Inflammatory macrophage treated with lipopolysaccharide for 4 hours (primary cell): ENCODE data around the gene HLF.

ENCODE experiments used
- DNase-seq: peaks from one replicate; pipeline ENCODE4 v3.0.0-alpha.2; 2020

Gene HLF

DNA sequence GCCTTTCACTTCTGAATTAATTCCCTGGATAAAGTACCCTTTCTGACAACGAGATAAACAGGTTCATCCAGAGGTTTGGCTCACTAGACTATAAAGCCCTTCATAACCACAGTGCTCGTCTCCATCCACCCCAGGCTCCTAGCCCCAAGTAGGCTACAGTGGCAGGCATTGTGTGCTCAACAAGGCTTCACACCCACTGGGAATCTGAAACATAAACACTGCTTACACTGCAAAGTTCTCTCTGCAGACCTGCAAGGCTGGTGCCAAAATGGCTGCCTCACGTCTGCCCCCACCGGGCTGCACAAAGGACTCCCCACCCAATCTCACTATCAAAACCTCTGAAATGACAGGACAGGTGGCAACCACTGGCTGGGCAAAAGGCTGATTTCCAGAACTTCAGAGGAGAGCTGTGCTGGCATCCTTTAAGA, 5.1 kb upstream of the HLF start:
- no peak for DNase-seq

GRCh38 chr17:55261311-55261710, 3.4 kb upstream of the HLF start:
- no peak for DNase-seq

DNA sequence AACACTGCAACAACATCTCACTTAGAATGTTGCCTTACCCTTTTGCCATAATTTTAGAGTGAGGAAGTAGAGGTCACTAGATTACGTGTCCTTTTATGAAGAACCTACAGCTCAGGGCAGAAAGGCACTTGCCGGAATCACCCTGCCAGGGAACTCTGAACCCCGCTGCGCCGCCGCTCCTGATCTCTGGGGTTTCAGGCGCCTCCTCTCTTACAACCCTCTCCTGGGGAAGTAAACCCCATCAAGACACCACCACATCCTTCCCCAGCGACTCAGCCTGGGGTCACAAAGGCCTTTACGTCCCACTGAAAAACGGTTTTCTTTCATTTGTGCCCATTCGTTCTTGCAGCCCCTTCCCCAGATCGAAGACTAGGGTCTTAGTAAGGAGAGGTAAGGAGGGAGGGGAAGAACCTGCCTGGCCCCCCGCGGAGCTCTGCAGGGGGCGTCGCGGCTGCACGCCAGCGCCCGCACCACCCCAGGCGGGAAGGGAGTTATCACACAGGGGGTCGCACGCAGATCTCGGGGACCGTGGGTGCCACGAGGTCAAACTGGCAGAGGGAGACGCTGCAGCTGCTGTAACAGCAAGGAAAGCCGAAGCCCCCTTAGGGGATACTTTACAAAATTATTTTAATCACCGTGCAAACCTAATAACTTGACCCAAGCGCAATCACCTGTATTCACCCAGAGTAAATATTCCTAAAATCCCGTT, 1.0 kb upstream of the HLF start:
- DNase-seq = no peak

GRCh38 chr17:55264278-55264644, 499 bp upstream of the HLF start:
- DNase-seq = no peak

DNA sequence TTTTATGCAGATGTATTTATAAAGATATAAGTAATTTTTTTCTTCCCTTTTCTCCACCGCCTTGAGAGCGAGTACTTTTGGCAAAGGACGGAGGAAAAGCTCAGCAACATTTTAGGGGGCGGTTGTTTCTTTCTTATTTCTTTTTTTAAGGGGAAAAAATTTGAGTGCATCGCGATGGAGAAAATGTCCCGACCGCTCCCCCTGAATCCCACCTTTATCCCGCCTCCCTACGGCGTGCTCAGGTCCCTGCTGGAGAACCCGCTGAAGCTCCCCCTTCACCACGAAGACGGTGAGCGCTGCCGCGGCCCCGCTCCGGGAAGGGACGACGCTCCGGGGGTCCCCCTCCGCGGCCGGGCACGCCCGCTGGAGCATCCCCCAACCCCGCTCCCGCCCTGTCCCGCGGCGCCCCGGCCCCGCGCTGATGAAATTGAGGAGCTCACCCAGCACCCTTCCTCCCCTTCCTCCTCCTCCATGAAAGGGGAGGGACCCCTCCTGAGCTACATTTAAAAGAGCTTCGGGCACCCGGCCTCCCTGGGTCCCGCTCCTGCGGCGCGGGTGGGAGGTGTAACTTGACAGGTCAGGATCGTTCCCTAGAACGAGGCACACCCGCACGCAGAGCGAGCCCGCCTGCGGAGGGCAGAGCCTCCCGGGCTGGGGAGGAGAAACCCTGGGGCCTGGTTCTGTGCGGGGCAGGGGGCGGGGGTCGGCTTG, 706 bp downstream of the HLF start:
- no peak for DNase-seq

- no peak for DNase-seq
Observed at GRCh38 chr17:55266051-55266957, 1.5 kb downstream of the HLF start.

DNA sequence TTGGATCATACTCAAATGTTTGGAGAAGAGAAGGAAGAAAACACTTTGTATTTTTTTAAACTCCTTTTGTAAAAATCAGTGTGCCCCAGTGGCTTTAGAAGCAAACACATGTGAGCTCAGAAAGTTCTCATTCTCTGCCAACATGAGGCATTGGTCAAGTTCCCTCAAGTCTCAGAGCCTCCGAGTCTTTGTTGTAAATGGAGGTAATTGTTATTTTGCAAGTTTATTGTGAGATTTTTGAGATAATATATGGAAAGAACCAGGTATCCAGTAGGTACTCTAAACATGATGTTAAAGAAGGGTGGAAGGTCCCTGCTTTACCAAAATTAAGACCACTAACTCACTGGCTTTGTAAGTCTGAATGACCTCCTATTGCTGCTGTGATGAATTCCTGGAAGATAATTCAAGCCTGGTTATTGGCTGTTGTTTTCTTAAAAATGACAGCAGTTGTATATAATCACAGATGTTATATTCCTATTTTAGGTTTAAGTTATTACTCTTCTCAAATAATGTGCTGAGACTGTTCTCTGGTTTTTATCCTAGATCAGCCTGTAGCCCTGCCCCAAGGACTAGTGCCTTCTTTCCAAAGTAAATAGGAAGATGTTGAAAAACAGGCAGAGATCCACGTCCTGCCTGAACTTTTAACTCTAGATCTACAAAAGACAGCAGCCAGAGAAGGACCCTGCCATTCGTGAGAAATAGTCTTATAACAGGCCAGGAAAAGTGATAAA, 2.4 kb downstream of the HLF start:
- DNase-seq = no peak

DNA sequence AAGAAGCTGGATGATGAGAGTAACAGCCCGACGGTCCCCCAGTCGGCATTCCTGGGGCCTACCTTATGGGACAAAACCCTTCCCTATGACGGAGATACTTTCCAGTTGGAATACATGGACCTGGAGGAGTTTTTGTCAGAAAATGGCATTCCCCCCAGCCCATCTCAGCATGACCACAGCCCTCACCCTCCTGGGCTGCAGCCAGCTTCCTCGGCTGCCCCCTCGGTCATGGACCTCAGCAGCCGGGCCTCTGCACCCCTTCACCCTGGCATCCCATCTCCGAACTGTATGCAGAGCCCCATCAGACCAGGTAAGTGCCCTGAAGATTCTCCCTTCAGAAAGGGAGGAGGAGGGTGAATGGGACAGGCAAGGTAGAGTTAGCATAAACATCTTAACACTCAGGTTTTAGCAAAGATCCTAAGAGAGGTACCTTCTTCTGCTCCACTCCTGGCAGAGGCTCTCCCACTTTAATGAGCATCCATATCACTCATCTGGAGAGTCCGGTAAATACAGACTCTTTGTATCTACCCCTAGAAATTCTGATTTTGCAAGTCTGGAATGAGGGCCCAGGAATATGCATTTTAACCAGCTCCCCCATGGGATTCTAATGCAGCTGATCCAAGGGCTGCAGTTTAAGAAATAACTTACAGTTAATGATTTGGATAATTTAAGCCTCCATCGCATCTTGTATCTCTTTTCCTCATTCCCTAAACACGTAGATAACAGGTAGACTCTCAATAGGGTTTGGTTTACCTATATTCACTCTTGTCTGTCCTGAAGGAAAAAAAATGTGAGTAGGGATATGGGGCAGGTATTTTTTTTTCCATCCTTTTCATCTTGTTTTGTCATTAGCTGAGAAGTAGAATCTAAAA, 3.3 kb downstream of the HLF start:
- no peak for DNase-seq

- no peak for DNase-seq
Observed at GRCh38 chr17:55268649-55269480, 4.1 kb downstream of the HLF start.

- no peak for DNase-seq
Observed at GRCh38 chr17:55269894-55270293, 5.1 kb downstream of the HLF start.

DNA sequence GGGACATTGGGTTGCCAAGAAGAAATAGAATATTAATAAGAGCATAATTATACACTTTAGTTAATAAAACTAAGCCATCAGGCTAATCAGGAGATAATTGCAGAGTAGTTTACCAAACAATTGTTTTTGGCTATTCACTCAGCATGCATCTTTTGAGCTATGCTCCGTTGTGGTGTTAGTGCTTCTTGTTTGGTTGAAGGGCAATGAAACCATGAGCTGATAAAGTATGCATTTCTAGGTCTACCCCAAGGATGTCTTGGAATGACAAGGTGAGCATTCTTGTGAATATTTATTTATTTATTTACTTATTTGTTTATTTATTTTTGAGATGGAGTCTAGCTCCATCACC, 6.4 kb downstream of the HLF start:
- no peak for DNase-seq

- DNase-seq = no peak
Observed at GRCh38 chr17:55271958-55272710, 7.4 kb downstream of the HLF start.

DNA sequence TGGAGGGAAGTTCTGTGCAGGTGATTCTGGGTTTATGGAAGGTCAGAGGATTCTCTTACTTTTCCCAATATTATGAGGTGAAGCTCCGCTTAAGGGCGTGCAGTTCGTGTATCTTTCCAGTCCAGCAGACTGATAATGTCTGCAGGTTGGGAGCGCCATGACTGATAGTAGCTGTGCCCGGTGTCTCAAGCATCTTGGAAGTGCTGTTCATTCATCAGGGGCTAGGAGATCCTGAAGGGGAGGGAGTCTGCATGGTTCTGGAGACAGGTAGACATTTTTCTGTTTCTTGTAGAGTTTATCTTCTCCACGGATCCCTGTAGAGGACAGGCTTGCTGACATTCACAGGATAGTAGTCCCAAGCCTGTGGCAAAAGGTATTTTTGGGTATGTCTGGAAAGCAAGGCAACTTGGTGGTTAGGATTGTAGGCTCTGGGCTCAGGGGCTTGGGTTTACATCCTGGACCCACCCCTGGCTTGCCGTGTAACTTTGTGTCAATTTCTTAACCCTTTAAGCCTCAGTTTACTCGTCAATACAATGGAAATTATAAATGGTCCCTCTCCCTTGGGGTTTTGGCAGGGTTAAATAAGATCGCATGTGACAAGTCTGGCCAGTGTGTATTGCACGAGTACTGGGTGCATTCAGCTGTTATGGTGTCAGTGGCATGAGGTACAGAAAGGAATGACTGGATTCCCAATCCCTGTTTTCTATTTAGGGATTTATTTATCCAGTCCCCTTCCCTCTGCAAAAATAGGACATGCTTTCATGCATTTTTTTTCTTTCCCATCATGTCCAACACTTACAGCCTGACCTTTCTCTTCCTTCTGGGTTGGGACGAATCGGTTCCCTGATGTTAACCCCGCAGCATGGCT, 8.2 kb downstream of the HLF start:
- no peak for DNase-seq

DNA sequence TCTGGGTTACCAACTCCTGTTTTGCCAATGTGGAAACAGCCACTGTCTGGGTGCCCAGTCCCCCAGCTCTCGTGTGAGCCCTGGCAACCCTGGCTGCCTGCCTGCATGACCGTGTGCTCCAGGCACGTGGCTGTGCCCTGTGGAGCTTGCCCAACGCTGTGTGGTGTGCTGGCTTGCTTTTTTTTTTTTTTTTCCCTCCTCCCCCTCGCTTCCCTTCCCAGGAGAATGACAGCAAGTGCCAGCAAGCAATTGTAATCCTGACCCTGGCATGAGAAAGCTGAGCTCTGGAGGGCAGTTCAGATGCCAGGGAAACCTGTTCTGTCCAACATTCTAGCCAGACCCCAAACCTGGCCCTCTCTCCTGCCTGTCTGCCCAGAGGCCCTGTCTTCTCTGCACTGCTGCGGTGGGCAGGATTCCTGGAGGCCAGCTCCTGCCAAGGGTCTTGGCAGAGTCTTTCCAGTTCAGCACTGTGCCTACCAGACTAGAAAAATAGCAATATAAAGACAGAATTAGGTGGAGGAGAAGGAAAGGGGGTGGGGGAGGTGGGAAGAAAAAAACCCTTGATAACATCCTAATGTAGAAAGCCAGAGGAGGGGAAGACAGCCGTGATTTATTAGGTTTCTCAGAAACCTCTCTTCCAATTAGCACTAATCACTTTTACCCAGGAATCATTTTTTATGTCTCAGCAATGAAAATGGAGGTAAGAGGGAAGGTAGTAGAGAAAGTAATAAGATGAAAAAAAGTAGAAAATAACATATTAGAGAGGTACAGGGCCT, 9.0 kb downstream of the HLF start:
- no peak for DNase-seq

GRCh38 chr17:55274355-55275255, 9.8 kb downstream of the HLF start:
- no peak for DNase-seq

GRCh38 chr17:55275894-55276804, 11.4 kb downstream of the HLF start:
- no peak for DNase-seq
